Measurements from ENCODE around the gene MYO5B. TPM values are rescaled to one million over a fixed set of nuclear protein-coding genes. Genes with fewer than 3 reads are reported as not detected.

Gene MYO5B
- total and polyA plus RNA-seq, 2 donors (not counting 1 experiment from before 2014, with no cell fraction given): 0.30 to 1.7 TPM

DNA sequence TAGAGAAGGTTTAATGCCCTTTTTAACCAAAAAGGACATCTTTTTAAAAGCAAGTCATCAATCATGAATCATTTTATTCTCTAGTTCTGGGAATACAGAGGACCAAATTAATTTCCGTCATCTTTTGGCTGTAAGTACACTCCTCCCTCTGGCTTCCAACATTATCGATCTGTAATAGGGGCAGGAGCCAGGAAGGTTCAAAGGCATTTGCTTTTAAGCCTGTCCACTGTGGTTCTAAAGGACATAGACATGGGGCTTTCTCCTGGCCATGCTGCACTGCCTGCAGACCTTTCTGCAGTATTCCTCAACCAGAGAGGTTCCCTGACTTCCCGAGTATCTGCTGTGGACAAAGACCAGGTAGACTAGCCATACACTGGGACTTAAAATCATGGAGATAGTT, 170.5 kb downstream of the MYO5B start:
- H3K4me3 ChIP-seq (ENCODE audit: control extremely low read depth in 1 of 5, extremely low read depth in 1 of 5, insufficient read depth in 1 of 5, low read depth in 2 of 5, low read length in 4 of 5): no peak overlapping the region
- Mint-ChIP-seq H3K27ac (no peak overlapping the region), H3K27me3 (peaks cover 48% of the 10 kb centered on the region), H3K4me1 (no peaks in the 10 kb centered on the region), H3K9me3 (ENCODE audit: insufficient read depth) (no peaks in the 10 kb centered on the region), H3K4me3 (no peak overlapping the region)
- intact Hi-C loops (cut with micrococcal nuclease): no loop called here
- H3K27me3 ChIP-seq (replicated peaks in 1 of 4; ENCODE audit: control extremely low read depth in 1 of 4, control insufficient read depth in 3 of 4, insufficient read depth in 4 of 4, low read length in 3 of 4): peaks cover 0 to 20% (median 4%) of the 10 kb centered on the region in 4 experiments
- H3K79me2 ChIP-seq (ENCODE audit: control insufficient read depth, insufficient read depth, low read length): no peaks in the 10 kb centered on the region
- 95% methylated on average over 2 of the region's 3 CpGs for WGBS (ENCODE audit: insufficient coverage)
- H3K27ac ChIP-seq (ENCODE audit: low read length in 2 of 2): no peak overlapping the region
- no peak for TF ChIP-seq EZH2 (IDR thresholded peaks at IDR 0.05; ENCODE audit: borderline replicate concordance, insufficient read depth, low read depth, low read length, poor library complexity, severe bottlenecking)
- TF ChIP-seq CTCF (IDR thresholded peaks at IDR 0.05): no peak
- no peaks in the 10 kb centered on the region for H4K20me1 ChIP-seq (ENCODE audit: control insufficient read depth, insufficient read depth, low read length, poor library complexity, severe bottlenecking)
- H3K36me3 ChIP-seq (replicated peaks in 1 of 2; ENCODE audit: control extremely low read depth in 1 of 2, control insufficient read depth in 1 of 2, extremely low read depth in 1 of 2, insufficient read depth in 2 of 2, low read length in 1 of 2): no peaks in the 10 kb centered on the region
- DNase-seq (no peak), ATAC-seq (ENCODE audit: low read depth) (no peak)
- ChIA-PET CTCF (no interaction called here), POLR2A (no interaction called here)
- no peak overlapping the region for H2AFZ ChIP-seq (ENCODE audit: insufficient read depth, low read depth, low read length, poor library complexity, severe bottlenecking)
- H3K4me1 ChIP-seq (ENCODE audit: control insufficient read depth in 2 of 2, insufficient read depth in 2 of 2, low read length in 2 of 2): no peaks in the 10 kb centered on the region
- H3K4me2 ChIP-seq (replicated peaks; ENCODE audit: low read depth, low read length, poor library complexity, severe bottlenecking): no peak overlapping the region
- H3K9ac ChIP-seq (ENCODE audit: low read length): no peak overlapping the region
- H3K9me3 ChIP-seq (ENCODE audit: control extremely low read depth in 1 of 3, control insufficient read depth in 2 of 3, insufficient read depth in 1 of 3, low read length in 2 of 3): no peaks in the 10 kb centered on the region

DNA sequence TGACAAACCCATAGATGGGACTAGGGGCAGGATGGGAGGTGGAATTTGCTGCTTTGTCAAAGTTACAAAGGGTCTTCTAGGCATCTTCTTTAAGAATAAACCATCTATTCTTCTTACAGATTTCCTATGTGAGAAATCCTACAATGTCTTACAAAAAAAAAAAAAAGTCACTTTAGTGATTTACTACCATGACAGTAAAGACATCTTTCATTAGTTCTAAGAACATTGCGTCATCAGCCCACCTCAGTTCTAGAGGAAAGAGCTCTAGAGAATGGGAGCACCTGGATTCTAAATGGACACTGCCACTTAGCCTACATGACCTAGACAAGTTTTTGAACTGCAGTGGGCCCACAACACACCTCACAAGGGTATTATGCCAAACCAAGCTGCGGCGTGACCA, 172.0 kb downstream of the MYO5B start:
- TF ChIP-seq CTCF (IDR thresholded peaks at IDR 0.05): no peak
- no peak for TF ChIP-seq EZH2 (IDR thresholded peaks at IDR 0.05; ENCODE audit: borderline replicate concordance, insufficient read depth, low read depth, low read length, poor library complexity, severe bottlenecking)
- Histone ChIP-seq H3K9me3 (ENCODE audit: control extremely low read depth in 1 of 3, control insufficient read depth in 2 of 3, insufficient read depth in 1 of 3, low read length in 2 of 3) (no peaks in the 10 kb centered on the region), H3K4me3 (ENCODE audit: control extremely low read depth in 1 of 5, extremely low read depth in 1 of 5, insufficient read depth in 1 of 5, low read depth in 2 of 5, low read length in 4 of 5) (no peak overlapping the region), H3K4me1 (ENCODE audit: control insufficient read depth in 2 of 2, insufficient read depth in 2 of 2, low read length in 2 of 2) (no peaks in the 10 kb centered on the region), H2AFZ (ENCODE audit: insufficient read depth, low read depth, low read length, poor library complexity, severe bottlenecking) (no peak overlapping the region), H3K36me3 (replicated peaks in 1 of 2; ENCODE audit: control extremely low read depth in 1 of 2, control insufficient read depth in 1 of 2, extremely low read depth in 1 of 2, insufficient read depth in 2 of 2, low read length in 1 of 2) (no peaks in the 10 kb centered on the region), H4K20me1 (ENCODE audit: control insufficient read depth, insufficient read depth, low read length, poor library complexity, severe bottlenecking) (no peaks in the 10 kb centered on the region), H3K4me2 (replicated peaks; ENCODE audit: low read depth, low read length, poor library complexity, severe bottlenecking) (no peak overlapping the region), H3K79me2 (ENCODE audit: control insufficient read depth, insufficient read depth, low read length) (no peaks in the 10 kb centered on the region), H3K27me3 (replicated peaks in 1 of 4; ENCODE audit: control extremely low read depth in 1 of 4, control insufficient read depth in 3 of 4, insufficient read depth in 4 of 4, low read length in 3 of 4) (peaks cover 0 to 20% (median 5%) of the 10 kb centered on the region in 4 experiments), H3K9ac (ENCODE audit: low read length) (no peak overlapping the region), H3K27ac (ENCODE audit: low read length in 2 of 2) (no peak overlapping the region)
- Mint-ChIP-seq H3K4me1 (no peaks in the 10 kb centered on the region), H3K27ac (no peak overlapping the region), H3K4me3 (no peak overlapping the region), H3K27me3 (peaks cover 61% of the 10 kb centered on the region), H3K9me3 (ENCODE audit: insufficient read depth) (no peaks in the 10 kb centered on the region)
- WGBS (ENCODE audit: insufficient coverage): 100% methylated on average over 1 of the region's 3 CpGs
- ATAC-seq (ENCODE audit: low read depth): no peak
- DNase-seq: no peak
- ChIA-PET CTCF (no interaction called here), POLR2A (no interaction called here)
- intact Hi-C loops (cut with micrococcal nuclease): no loop called here

Data from B cell (primary cell).